Measurements from ENCODE around the gene PHLDA1. TPM values are rescaled to one million over a fixed set of nuclear protein-coding genes. Genes with fewer than 3 reads are reported as not detected.

The PHLDA1 gene
- total RNA-seq, 1 donor, result 70.4 TPM

DNA sequence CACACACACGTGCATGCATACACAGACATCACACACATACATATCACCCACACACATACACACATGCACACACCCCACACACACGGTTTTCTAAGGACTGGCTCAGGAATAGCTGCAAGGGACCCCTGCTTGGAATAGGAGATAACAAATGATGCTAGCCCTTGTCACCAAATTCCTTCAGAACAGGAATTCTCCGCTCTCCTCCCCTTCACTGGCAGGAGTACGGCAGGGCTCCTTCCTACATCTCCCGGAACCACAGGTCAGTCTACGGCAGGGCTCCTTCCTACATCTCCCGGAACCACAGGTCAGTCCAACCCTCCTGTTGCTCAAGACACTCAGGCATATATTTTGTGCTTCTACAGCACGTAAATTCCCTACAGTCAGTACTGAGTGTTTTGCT, 23.9 kb downstream of the PHLDA1 start:
- TF ChIP-seq, protein P1, sequence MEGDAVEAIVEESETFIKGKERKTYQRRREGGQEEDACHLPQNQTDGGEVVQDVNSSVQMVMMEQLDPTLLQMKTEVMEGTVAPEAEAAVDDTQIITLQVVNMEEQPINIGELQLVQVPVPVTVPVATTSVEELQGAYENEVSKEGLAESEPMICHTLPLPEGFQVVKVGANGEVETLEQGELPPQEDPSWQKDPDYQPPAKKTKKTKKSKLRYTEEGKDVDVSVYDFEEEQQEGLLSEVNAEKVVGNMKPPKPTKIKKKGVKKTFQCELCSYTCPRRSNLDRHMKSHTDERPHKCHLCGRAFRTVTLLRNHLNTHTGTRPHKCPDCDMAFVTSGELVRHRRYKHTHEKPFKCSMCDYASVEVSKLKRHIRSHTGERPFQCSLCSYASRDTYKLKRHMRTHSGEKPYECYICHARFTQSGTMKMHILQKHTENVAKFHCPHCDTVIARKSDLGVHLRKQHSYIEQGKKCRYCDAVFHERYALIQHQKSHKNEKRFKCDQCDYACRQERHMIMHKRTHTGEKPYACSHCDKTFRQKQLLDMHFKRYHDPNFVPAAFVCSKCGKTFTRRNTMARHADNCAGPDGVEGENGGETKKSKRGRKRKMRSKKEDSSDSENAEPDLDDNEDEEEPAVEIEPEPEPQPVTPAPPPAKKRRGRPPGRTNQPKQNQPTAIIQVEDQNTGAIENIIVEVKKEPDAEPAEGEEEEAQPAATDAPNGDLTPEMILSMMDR (IDR thresholded peaks at IDR 0.05; ENCODE audit: insufficient read depth, low read depth, low read length), result no peak
- no peak for DNase-seq (ENCODE audit: low read depth)
- no peak overlapping the region for H3K4me3 ChIP-seq (ENCODE audit: low read depth, low read length)

DNA sequence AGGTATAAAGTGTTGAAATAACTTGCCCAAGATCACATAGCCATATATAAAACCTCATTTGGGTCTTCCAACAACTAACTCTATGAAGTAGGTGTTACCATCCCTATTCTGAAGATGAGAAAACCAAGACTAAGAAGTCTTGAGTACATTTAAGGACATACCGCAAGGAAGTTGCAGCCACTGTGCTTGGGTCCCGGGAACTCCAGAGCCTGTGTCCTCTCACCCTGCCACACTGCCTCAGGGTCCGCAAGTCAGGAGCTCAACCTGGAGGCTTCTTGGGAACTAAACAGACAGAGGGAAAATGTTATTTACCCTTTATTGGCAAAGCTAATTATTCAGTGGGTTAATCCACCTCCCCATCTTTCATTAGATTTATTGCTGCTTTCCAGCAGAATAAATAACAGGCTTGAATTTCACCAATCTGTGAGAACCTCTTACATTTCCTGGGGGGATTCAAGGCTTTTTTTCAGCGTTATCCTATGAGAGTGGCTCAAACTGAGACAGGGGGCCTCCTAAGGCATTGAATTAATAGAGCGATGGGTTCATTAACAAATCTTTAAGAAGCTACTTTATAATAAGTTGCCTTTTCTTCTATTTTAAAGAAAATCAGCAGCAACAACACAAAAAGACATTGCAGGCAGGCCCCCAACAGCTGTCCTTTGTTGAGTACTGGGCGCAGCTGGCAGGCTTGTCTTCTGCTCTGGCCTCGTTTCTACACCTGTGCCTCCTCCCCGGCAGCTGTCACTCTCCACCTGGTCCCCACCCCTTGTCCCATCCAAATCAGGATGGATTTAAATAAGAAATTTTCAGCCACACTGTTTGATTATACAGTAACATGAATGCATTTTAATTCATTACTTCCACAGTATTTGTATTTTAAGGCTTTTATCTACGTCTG, 25.3 kb downstream of the PHLDA1 start:
- DNase-seq (ENCODE audit: low read depth), result no peak
- TF ChIP-seq, protein P1 (IDR thresholded peaks at IDR 0.05; ENCODE audit: insufficient read depth, low read depth, low read length), result no peak
- no peak overlapping the region for H3K4me3 ChIP-seq (ENCODE audit: low read depth, low read length)

DNA sequence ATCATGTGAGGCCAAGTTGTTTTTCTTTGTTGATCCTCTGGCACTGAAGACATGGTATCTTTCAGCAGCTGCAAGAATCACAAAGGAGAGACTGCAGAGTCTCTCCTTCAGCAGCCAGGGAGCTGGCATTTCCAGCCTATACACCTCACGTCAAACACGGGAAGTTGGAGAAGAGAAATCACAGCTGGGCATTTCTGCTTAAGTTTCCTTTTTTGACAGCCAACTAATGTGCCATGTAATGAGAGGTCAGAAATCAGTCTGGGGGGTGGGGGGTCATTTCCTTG, 28.3 kb downstream of the PHLDA1 start:
- H3K4me3 ChIP-seq (ENCODE audit: low read depth, low read length), result no peak overlapping the region
- no peak for DNase-seq (ENCODE audit: low read depth)
- TF ChIP-seq, protein P1 (IDR thresholded peaks at IDR 0.05; ENCODE audit: insufficient read depth, low read depth, low read length), result no peak

DNA sequence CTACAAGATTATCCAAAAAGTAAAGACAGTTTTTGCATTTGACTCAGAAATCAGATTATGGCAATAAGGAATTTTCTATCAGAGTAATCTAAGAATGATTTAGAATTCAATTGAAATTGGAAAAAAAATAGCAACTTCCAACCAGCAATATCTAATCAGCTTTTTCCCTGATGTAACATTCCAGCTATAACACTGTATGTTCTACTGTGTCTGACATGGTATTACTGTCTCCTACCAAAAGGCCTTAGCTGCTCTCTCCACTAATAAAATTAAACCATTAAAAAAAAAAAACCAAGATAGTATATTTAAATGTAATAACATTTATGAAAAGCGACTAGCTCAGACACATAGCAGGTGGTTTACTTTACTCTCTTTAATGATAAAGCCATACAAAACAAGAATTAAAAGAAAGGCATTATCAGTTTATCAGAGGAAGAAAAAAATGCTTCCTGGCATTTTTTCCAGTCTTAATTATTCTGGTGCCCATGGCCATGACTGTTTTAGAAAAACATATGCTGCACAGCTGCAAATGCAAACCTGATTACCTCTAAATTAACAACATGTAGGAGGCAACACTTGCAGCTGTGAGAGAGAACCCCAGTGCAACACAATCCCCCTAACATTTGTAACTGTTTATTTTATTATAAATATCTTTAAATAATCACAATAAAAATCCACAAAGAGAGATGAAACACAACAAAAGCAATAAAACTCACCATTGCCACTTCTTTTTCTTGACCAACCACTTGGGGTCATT, 28.8 kb downstream of the PHLDA1 start:
- H3K4me3 ChIP-seq (ENCODE audit: low read depth, low read length), result no peak overlapping the region
- no peak for DNase-seq (ENCODE audit: low read depth)
- TF ChIP-seq, protein P1 (IDR thresholded peaks at IDR 0.05; ENCODE audit: insufficient read depth, low read depth, low read length), result no peak

DNA sequence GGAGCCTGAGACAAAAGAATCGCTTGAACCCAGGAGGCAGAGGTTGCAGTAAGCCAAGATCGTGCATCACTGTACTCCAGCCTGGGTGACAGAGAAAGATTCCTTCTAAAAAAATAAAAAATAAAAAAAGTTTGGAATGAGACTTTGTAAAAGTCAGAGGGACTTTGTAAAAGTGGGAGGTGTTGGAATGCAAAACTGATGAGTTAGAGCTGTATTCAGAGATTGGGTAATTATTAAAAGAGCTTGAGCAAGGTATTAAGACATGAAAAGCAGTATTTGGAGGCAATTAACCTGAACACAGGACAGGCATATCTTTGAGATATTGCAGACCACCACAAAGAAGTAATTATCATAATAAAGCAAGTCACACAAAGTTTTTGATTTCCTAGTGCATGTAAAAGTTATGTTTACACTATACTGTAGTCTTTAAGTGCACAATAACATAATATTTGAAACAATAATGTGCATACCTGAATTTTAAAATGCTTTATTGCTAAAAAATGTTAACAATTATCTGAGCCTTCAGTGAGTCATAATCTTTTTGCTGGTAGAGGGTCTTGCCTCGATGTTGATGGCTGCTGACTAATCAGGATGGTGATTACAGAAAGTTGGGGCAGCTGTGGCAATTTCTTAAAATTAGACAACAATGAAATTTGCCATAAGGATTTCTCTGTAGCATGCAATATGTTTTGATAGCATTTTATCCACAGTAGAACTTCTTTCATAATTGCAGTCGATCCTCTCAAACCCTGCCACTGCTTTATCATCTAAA, 33.1 kb downstream of the PHLDA1 start:
- peak; percentile 35 for DNase-seq (ENCODE audit: low read depth)
- TF ChIP-seq, protein P1 (IDR thresholded peaks at IDR 0.05; ENCODE audit: insufficient read depth, low read depth, low read length), result no peak
- no peak overlapping the region for H3K4me3 ChIP-seq (ENCODE audit: low read depth, low read length)

DNA sequence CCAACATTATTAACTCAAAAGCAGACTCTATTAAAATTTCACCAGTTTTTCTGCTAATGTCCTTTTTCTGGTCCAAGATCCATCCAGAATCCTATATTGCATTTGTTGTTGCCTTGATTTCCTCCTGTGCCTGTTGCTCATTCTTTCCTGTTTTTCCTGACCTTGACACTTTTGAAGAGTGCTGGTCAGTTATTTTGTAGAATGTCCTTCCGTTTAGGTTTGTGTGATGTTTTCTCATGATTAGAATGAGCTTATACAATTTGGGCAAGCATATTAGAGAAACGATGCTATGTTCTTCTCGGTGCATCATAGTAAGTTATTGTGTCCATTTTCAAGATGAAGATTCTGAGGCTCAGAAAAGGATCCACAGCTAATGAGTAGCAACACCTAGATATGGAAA, 33.9 kb downstream of the PHLDA1 start:
- TF ChIP-seq, protein P1 (IDR thresholded peaks at IDR 0.05; ENCODE audit: insufficient read depth, low read depth, low read length), result no peak
- DNase-seq (ENCODE audit: low read depth), result no peak
- no peak overlapping the region for H3K4me3 ChIP-seq (ENCODE audit: low read depth, low read length)

Measured in fibroblast of villous mesenchyme (primary cell).